Stomach (tissue), 4 donors: ENCODE results near the gene ICAM5.
"Not testable (repeated sequence)": the region's sequence is repeated elsewhere in the genome, so short reads cannot be mapped to it uniquely, and the experiment has no call there.

Experiments
- EP300 ChIP-seq: sonication (generic); formaldehyde crosslinking; IDR thresholded peaks from one replicate; pipeline ENCODE4 v1.6.1; 2017; ENCODE audit warnings: antibody characterized with exemption
- POLR2A ChIP-seq, 4 donors: fragments of 450-650 bp; IDR thresholded peaks; one replicate each; pipeline ENCODE4 v1.6.1; 2016; ENCODE audit warnings: antibody characterized with exemption in 4 of 4, control low read depth in 2 of 4, mild to moderate bottlenecking in 1 of 4, moderate library complexity in 1 of 4
- POLR2AphosphoS5 ChIP-seq, 3 donors: sonication (generic); formaldehyde crosslinking; IDR thresholded peaks; one replicate each; pipeline ENCODE4 v1.6.1; 2016; ENCODE audit warnings: antibody characterized with exemption in 3 of 3
- TF ChIP-seq, protein P1 (sequence below), 7 experiments: fragments of 450-650 bp in 4 of 7; fragments of 200-600 bp in 3 of 7; sonication (generic) in 3 of 7; IDR thresholded peaks; one replicate each; pipeline ENCODE4 v1.5.1; 2016 to 2019; ENCODE audit warnings: antibody characterized with exemption in 7 of 7, control low read depth in 2 of 7, mild to moderate bottlenecking in 1 of 7

DNA sequence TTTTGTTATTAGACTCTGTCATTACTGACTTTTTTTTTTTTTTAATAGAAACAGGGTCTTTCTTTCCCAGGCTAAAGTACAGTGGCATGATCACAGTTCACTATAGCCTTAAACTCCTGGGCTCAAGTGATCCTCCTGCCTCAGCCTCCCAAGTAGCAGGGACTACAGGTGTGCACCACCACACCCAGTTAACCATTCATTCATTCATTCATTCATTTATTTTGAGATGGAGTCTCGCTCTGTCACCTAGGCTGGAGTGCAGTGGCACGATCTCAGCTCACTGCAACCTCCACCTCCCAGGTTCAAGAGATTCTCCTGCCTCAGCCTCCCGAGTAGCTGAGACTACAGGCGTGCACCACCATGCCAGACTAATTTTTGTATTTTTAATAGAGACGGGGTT lies 7.7 kb upstream of the ICAM5 start:
- TF ChIP-seq, protein P1, sequence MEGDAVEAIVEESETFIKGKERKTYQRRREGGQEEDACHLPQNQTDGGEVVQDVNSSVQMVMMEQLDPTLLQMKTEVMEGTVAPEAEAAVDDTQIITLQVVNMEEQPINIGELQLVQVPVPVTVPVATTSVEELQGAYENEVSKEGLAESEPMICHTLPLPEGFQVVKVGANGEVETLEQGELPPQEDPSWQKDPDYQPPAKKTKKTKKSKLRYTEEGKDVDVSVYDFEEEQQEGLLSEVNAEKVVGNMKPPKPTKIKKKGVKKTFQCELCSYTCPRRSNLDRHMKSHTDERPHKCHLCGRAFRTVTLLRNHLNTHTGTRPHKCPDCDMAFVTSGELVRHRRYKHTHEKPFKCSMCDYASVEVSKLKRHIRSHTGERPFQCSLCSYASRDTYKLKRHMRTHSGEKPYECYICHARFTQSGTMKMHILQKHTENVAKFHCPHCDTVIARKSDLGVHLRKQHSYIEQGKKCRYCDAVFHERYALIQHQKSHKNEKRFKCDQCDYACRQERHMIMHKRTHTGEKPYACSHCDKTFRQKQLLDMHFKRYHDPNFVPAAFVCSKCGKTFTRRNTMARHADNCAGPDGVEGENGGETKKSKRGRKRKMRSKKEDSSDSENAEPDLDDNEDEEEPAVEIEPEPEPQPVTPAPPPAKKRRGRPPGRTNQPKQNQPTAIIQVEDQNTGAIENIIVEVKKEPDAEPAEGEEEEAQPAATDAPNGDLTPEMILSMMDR (IDR thresholded peaks at IDR 0.05) = not testable (repeated sequence)
- TF ChIP-seq POLR2AphosphoS5 (IDR thresholded peaks at IDR 0.05); POLR2A (IDR thresholded peaks at IDR 0.05); EP300: not testable (repeated sequence)
